ENCODE measurements around the gene ABCD2. TPM values are rescaled to one million over a fixed set of nuclear protein-coding genes. Genes with fewer than 3 reads are reported as not detected.

Gene ABCD2
- total and polyA plus RNA-seq, 9 of the 15 experiments (the other 6 are each of a cell fraction or from before 2014, with no cell fraction given), result 0.01 to 0.08 (median 0.04) TPM; not detected in 3

DNA sequence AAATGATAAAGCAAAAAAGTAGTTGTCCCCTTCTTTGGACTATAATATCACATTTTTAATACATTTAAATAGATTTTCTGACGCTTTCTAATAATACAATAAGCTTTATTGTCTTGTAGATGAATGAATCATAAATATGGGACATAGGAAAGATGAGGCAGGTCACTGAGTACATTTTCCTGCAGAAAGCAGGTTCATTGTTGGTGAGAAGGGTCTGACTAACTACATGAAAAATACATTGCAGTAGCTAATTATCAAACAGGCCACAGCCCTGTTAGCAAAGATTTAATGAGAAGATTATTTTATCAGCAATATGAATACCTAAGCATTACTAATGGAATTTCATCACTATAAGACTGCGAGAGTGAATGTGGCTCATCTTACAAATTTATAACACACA lies 45.6 kb downstream of the ABCD2 start:
- no peak overlapping the region for H3K9ac ChIP-seq (ENCODE audit: insufficient read depth in 1 of 2, low read depth in 2 of 2, low read length in 2 of 2)
- FAIRE-seq, result no peak
- no peaks in the 10 kb centered on the region for H4K20me1 ChIP-seq (replicated peaks; ENCODE audit: control insufficient read depth, insufficient read depth, low read length)
- H3K79me2 ChIP-seq (ENCODE audit: control insufficient read depth, insufficient read depth, low read length), result no peaks in the 10 kb centered on the region
- no peak for DNase-seq (ENCODE audit: extremely low read depth in 1 of 4, low spot score in 3 of 4)
- CTCF ChIA-PET (ENCODE audit: low intra/inter-chr PET ratio), result no interaction called here
- no peak overlapping the region for H3K4me2 ChIP-seq (ENCODE audit: insufficient read depth, low read length)
- TF ChIP-seq FOXJ2 (tag; IDR thresholded peaks at IDR 0.05), result no peak
- TF ChIP-seq RNF2 (IDR thresholded peaks at IDR 0.05), result no peak
- POLR2A ChIA-PET, result no interaction called here
- H3K9me1 ChIP-seq (ENCODE audit: control insufficient read depth, insufficient read depth, low read length), result no peaks in the 10 kb centered on the region
- no peaks in the 10 kb centered on the region for H3K4me1 ChIP-seq (replicated peaks in 1 of 2; ENCODE audit: control insufficient read depth in 2 of 2, insufficient read depth in 2 of 2, low read length in 2 of 2)
- in situ Hi-C loops (cut with MboI) (no loop called here), intact Hi-C loops (cut with micrococcal nuclease) (no loop called here)
- no peaks in the 10 kb centered on the region for H3K27me3 ChIP-seq (ENCODE audit: control insufficient read depth in 2 of 2, insufficient read depth in 2 of 2, low read length in 2 of 2)
- H3K36me3 ChIP-seq (ENCODE audit: control insufficient read depth, insufficient read depth, low read length), result no peaks in the 10 kb centered on the region
- no peaks in the 10 kb centered on the region for H3K9me3 ChIP-seq (replicated peaks; ENCODE audit: control insufficient read depth, insufficient read depth, low read depth, low read length)
- no peak overlapping the region for H2AFZ ChIP-seq (ENCODE audit: low read depth, low read length)
- H3K4me3 ChIP-seq, result no peak overlapping the region
- WGBS (ENCODE audit: insufficient coverage, low coverage, missing lambda C conversion rate), result 3% methylated on average over 2 of the region's 2 CpGs
- H3K27ac ChIP-seq (ENCODE audit: extremely low read depth, low read depth, low read length), result no peak overlapping the region
- ATAC-seq, result no peak
- BruUV-seq (replicated peaks), result no TSS peak

DNA sequence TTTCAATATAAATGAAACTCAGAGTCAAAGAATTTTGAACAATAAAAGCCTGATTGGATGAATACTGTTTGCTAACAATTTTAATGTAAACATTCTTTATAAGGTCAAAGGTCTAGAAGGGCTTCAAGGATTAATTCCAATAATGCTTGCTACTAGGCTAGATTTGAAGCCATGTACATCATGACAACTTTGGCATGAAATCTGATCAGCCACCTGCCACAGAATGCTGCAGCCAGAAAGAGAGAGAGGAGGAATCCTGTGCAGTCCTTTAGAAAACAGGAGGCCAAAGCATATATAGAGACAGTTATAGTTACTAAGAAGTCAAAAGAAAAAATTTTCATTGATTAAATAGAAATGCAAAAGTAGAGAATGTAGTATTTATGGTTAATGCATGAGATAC lies 47.1 kb downstream of the ABCD2 start:
- FAIRE-seq (no peak), DNase-seq (ENCODE audit: extremely low read depth in 1 of 4, low spot score in 3 of 4) (no peak), ATAC-seq (no peak)
- Histone ChIP-seq H3K4me2 (ENCODE audit: insufficient read depth, low read length) (no peak overlapping the region), H3K79me2 (ENCODE audit: control insufficient read depth, insufficient read depth, low read length) (no peaks in the 10 kb centered on the region), H3K9me1 (ENCODE audit: control insufficient read depth, insufficient read depth, low read length) (no peaks in the 10 kb centered on the region), H3K4me3 (no peak overlapping the region), H3K27me3 (ENCODE audit: control insufficient read depth in 2 of 2, insufficient read depth in 2 of 2, low read length in 2 of 2) (no peaks in the 10 kb centered on the region), H4K20me1 (replicated peaks; ENCODE audit: control insufficient read depth, insufficient read depth, low read length) (no peaks in the 10 kb centered on the region), H3K27ac (ENCODE audit: extremely low read depth, low read depth, low read length) (no peak overlapping the region), H3K36me3 (ENCODE audit: control insufficient read depth, insufficient read depth, low read length) (no peaks in the 10 kb centered on the region), H3K9ac (ENCODE audit: insufficient read depth in 1 of 2, low read depth in 2 of 2, low read length in 2 of 2) (no peak overlapping the region), H3K9me3 (replicated peaks; ENCODE audit: control insufficient read depth, insufficient read depth, low read depth, low read length) (no peaks in the 10 kb centered on the region), H2AFZ (ENCODE audit: low read depth, low read length) (no peak overlapping the region), H3K4me1 (replicated peaks in 1 of 2; ENCODE audit: control insufficient read depth in 2 of 2, insufficient read depth in 2 of 2, low read length in 2 of 2) (no peaks in the 10 kb centered on the region)
- CTCF ChIA-PET (ENCODE audit: low intra/inter-chr PET ratio), result no interaction called here
- in situ Hi-C loops (cut with MboI) (no loop called here), intact Hi-C loops (cut with micrococcal nuclease) (no loop called here)
- POLR2A ChIA-PET, result no interaction called here
- TF ChIP-seq MEF2D (tag; conservative IDR thresholded peaks at IDR 0.05; ENCODE audit: low read depth) (no peak), HNRNPH1 (optimal IDR thresholded peaks at IDR 0.05; ENCODE audit: low read depth, low read length) (no peak), RB1 (IDR thresholded peaks at IDR 0.05; ENCODE audit: low read depth) (no peak), DEAF1 (CRISPR knock-in tag; IDR thresholded peaks at IDR 0.05) (no peak), PURB (CRISPR knock-in tag; IDR thresholded peaks at IDR 0.05; ENCODE audit: low read depth) (no peak)
- BruUV-seq (replicated peaks), result no TSS peak
